ENCODE measurements around the gene XRN1.
"Not testable (repeated sequence)": the region's sequence is repeated elsewhere in the genome, so short reads cannot be mapped to it uniquely, and the experiment has no call there.

The XRN1 gene

DNA sequence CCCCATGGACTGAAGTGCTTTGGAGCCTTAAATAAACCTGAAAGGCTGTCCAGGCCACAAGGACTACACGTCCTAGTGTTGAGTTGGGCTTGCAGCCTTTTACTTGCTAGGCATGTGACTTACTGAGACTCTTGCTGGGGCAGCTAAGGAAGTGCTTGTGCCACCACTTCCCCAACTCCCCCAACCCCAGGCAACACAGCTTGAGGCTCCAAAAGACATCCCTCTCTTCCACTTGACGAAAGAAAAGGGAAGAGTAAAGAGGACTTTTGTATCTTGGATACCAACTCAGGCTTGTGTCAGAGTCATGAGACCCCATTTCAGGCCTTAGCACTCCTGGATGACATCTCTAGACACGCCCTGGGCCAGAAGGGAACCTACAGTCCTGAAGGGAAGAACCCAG lies 109.8 kb downstream of the XRN1 start:
- no peak for DNase-seq (ENCODE audit: extremely low read depth in 1 of 2, low read depth in 1 of 2)

DNA sequence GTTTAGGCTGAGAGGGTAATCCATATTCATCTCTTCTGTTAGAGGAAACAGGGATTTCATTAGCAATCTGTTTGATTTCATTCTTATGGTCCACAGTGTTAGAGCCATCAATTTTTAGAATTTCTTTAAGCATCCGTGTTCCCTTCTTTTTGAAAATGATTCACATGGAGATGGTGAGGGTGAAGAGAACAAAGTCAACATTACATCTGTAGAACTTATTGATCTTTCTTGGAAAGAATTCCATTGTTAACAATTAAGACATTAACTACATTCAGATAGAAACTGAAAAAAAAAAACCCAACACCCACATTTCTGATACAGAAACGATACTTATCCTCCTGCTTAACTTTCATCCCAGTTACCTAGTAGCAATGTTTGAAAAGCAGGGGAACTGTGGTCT lies 115.4 kb downstream of the XRN1 start:
- DNase-seq (ENCODE audit: extremely low read depth in 1 of 2, low read depth in 1 of 2) = no peak

DNA sequence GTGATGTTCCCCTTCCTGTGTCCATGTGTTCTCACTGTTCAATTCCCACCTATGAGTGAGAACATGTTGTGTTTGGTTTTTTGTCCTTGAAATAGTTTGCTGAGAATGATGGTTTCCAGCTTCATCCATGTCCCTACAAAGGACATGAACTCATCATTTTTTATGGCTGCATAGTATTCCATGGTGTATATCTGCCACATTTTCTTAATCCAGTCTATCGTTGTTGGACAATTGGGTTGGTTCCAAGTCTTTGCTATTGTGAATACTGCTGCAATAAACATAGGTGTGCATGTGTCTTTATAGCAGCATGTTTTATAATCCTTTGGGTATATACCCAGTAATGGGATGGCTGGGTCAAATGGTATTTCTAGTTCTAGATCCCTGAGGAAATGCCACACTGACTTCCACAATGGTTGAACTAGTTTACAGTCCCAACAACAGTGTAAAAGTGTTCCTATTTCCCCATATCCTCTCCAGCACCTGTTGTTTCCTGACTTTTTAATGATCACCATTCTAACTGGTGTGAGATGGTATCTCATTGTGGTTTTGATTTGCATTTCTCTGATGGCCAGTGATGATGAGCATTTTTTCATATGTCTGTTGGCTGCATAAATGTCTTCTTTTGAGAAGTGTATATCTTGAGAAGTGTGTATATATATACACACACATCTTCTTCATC lies 123.4 kb downstream of the XRN1 start:
- not testable (repeated sequence) for DNase-seq (ENCODE audit: extremely low read depth in 1 of 2, low read depth in 1 of 2)

DNA sequence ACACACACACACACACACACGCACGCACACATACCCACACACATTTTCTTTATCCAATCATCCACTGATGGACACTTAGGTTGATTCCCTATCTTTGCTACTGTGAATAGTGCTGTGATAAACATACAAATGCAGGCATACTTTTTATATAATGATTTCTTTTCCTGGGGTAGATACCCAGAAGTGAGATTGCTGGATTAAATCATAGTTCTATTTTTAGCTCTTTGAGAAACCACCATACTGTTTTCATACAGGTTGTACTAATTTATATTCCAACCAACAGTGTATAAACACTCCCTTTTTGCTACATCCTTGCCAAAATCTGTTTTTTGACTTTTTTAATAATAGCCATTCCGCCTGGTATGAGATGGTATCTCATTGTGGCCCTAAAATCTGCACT lies 127.9 kb downstream of the XRN1 start:
- DNase-seq (ENCODE audit: extremely low read depth in 1 of 2, low read depth in 1 of 2) = no peak

DNA sequence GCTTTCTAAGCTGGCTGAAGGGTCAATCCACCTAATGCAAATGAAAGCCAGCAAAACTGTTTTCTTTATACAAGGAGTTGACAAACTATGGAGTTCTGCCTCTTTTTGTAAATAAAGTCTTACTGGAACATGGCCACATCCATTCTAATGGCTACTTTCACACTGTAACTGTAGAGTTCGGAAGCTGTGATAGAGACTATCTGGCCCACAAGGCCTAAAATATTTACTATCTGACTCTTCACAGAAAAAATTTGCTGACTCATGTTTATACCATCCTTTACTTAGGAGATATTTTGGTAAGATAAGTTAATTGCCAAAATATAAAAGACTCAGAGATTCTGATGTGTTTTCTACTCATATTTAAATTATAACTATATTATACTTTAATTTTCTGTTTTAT lies 128.7 kb downstream of the XRN1 start:
- DNase-seq (ENCODE audit: extremely low read depth in 1 of 2, low read depth in 1 of 2) = no peak

DNA sequence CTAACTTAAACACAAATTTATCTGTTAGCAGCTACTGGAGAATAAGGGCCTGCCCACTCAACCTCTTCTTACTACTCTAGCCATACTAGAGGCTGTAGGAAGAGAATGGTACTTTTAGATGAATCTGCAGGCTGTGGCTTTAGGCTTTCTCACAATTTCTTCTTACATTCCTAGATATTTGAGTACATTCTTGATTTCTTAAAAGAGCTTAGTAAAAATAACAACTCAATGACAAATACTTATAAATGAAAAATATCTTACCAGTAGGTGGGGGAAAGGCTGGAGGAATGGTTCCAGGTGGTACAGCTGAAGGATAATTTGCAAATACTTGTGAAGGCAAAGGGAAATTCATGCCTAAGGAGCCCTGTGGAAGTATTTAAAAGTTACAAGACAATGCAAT lies 129.5 kb downstream of the XRN1 start:
- DNase-seq (ENCODE audit: extremely low read depth in 1 of 2, low read depth in 1 of 2) = no peak

DNA sequence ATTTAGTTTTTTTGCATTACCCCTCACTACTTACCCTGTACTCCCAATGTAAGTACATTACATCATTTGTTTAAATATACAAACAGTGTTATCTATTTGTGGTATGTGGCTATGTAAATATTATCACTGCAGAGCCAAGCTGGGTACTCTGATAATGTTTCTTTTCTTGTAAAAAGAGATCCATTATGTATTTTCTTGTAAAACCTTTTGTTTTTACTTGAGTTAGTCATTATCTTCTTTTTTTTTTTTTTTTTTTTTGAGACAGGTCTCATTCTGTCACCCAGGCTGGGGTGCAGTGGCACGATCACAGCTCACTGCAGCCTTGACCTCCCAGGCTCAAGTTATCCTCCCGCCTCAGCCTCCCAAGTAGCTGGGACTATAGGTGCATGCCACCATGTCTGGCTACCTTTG lies 131.9 kb downstream of the XRN1 start:
- not testable (repeated sequence) for DNase-seq (ENCODE audit: extremely low read depth in 1 of 2, low read depth in 1 of 2)

DNA sequence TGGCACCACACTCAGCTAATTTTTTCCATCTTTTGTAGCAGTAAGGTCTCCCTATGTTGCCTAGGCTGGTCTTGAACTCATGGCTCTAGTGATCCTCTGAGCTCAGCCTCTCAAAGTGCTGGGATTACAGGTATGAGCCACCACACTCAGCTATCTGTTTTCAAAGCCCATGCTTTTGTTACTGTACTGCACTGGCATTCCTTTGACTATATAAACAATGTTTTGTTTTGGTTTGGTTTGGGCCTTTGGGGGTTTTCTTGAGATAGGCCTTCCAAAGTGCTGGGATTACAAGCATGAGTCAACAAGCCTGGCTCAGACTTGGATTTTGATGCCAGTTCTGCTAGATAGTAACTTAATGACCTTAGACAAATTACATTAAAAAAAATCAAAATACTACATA lies 132.8 kb downstream of the XRN1 start:
- DNase-seq (ENCODE audit: extremely low read depth in 1 of 2, low read depth in 1 of 2) = no peak

DNA sequence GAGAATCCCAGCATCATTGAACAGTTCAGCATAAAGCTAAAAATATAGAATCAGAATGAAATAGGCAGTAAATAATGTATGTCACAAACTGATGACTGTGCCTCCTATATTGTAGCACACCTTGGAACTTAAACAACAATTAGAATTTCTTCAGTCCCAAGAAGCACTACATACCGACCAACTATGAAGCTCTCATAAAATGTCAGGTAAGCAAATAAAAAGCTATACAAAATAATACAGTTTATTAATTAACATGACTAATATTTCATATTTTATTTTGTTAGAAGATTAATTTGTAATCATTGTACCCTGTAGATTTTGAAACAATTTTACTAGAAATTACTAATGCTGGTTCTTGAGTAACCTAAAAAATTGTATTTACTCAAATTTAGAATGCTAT lies 137.4 kb downstream of the XRN1 start:
- no peak for DNase-seq (ENCODE audit: extremely low read depth in 1 of 2, low read depth in 1 of 2)

DNA sequence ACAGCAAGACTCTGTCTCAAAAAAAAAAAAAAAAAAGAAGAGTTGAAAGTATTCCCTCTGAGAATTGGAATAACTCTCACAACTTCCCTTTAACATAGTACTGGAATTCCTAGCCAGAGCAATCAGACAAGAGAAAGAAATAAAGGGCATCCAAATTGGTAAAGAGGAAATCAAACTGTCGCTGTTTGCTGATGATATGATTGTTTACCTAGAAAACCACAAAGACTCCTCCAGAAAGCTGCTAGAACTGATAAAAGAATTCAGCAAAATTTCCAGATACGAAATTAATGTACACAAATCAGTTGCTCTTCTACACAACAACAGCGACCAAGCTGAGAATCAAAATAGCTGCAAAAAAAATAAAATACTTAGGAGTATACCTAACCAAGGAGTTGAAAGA lies 145.0 kb downstream of the XRN1 start:
- not testable (repeated sequence) for DNase-seq (ENCODE audit: extremely low read depth in 1 of 2, low read depth in 1 of 2)

DNA sequence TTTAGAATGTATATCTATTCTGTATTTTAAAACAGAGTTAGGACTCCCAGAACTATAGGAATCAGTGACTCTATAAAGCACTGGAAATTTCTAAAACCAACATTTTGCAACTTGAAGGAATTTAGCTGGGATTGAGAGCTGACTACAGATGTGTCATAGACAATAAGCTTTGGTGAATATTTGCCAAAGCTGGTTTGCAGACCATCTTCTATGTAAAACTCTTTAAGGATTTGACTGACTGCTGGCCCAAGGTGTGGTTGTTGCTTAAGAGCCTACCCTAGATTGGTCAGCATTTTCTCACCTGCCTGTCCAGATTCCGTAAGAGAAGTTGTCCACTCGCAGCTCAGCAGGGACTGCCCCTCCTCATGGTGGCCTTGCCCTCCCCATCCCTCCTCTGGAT lies 149.2 kb downstream of the XRN1 start:
- DNase-seq (ENCODE audit: extremely low read depth in 1 of 2, low read depth in 1 of 2) = no peak

DNA sequence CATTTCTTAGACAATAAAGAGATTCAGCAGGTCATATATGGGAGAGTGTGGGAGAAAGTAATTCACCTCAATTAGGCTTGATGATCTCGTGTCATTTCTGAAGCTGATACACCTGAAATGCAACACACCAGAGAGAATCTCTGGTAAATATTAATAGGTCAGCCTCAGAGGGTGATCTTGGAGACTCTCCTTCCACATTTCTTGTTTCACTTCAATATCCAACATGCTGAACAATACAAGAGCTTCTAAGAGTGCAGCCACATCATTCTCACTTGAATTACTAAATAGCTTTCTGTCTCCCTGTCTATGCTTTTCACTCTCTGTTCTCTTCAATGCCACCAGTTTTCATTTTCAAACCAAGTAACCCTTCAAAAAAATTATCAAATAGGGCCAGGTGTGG lies 151.3 kb downstream of the XRN1 start:
- DNase-seq (ENCODE audit: extremely low read depth in 1 of 2, low read depth in 1 of 2) = no peak

DNA sequence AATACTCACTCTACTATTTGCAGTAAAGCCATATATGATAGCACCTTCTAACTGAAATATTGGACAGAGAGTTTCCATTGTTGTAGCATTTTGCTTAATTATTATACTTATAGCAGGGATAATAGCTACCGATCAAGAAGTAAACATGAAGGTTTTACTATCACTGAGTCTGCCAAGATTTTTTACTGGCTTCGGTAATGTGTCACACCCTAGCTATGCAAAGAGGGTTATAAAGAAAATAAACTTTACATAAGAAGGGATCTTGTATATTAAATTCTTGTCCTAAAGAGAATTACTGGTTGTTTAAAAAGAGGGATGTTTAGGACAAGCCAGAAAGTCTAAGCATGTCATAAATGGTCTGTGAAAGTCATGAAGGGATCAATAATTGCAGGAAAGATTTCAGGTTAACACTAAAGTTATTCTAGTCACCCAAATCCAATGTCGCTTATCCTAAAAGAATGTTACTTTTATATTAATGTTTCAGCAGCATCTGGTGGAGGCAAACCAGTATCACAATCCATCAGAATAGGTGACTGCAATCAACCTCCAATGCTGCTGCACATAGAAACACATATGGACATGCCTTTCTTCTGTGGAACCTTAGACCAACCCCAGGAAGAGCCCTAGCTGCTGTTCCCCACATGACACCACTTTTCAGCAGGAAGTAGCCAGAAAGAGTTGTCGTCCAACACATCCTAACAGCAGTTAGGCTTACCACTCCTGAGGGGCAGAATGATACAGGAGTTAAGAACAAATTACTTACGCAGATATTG lies 159.8 kb downstream of the XRN1 start:
- DNase-seq (ENCODE audit: extremely low read depth in 1 of 2, low read depth in 1 of 2) = no peak

DNA sequence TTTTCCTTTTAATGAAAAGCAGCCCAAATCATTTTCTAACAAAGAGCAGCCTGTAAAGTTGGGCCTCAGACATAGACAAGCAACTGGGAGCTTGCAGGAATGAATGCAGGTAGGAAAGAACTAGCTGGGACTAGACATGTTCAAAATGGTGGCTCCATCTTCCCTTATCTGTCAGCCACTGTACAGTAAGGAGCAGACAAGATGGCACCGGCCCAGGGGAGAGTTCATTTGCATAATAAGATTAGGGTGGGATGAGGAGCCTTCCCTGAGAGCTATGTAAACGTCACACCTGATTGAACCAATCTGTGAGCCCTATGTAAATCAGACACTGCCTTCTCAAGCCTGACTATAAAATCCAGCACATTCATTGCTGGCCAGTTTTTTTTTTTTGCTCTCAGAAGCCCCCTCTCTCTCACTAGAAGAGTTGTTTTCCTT lies 162.7 kb downstream of the XRN1 start:
- no peak for DNase-seq (ENCODE audit: extremely low read depth in 1 of 2, low read depth in 1 of 2)

DNA sequence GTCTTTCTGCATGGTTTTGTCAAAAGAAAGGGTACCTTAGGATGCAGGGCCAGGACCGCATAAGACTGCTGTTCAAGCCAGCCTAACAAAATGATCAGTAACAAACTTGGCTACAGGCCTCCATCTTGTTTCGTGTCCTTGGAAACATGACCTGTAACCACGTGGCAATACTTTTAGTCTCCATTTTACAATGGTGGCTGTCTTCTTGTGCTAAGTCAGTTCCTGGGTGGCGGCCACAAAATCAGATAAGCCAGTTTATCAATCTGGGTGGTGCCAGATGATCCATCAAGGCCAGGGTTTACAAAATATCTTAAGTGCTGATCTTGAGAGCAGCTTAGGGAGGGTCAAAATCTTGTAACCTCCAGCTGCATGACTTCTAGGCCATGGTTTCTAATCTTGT lies 165.3 kb downstream of the XRN1 start:
- DNase-seq (ENCODE audit: extremely low read depth in 1 of 2, low read depth in 1 of 2) = no peak

DNA sequence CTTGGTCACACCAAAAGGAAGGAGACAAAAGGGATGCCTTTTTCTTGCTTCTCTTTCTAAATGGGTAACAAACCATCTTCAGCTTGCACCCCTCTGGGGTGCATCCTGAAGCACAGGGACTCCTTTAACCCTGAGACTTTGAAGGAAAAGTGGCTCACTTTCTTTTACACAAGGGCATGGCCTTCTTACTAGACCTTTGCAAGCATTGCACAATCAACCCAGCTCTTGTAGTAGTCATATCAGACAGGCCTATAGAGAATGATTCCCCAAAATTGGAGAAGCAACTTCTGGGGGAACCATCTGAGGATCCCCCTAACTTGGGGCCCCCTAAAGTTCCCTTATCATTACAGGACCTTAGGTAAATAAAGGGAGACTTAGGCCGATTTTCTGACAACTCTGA lies 166.4 kb downstream of the XRN1 start:
- no peak for DNase-seq (ENCODE audit: extremely low read depth in 1 of 2, low read depth in 1 of 2)

DNA sequence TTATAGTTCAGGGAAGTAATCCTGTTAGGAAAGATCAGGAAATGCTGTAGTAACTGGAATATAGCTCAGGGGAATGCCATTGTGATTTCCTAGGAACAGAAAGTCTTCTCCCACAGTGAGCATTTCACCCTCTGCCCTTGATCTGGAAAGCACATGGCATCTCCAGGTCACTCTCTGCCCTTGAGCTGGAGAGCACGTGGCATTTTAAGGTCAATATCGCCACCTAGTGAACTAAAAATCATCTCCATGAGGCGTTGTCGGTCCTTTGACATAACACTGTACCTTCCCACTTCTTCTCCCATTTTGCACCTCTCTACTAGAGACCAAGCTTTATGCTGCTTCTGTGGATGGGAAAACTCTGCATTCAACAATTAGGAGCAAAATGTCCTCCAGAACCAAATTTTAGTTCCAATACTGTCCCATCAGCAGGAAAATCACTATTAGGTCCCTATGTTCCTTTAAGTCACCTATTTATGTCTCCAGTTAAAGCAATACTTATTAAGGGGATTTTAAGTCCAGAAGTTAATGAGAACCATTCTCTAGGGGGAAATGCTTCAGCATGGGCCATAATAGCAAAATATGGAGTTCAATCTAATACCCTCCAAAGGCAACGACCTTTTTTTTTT lies 167.8 kb downstream of the XRN1 start:
- no peak for DNase-seq (ENCODE audit: extremely low read depth in 1 of 2, low read depth in 1 of 2)

DNA sequence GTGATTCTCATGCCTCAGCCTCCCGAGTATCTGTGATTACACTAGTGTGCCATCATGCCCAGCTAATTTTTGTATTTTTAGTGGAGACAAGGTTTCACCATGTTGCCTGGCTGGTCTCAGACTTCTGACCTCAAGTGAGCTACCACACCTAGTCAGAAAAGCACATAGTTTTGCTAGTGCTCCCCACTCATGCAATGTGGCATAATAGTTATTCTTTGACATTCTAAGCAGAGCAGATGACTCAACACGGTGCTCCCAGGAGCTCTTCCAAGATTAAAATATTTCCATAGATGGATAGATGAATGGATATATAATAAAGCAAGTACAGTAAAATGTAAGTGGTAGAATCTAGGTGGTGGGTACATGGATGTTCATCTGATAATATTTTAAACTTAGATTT lies 169.4 kb downstream of the XRN1 start:
- DNase-seq (ENCODE audit: extremely low read depth in 1 of 2, low read depth in 1 of 2) = no peak

DNA sequence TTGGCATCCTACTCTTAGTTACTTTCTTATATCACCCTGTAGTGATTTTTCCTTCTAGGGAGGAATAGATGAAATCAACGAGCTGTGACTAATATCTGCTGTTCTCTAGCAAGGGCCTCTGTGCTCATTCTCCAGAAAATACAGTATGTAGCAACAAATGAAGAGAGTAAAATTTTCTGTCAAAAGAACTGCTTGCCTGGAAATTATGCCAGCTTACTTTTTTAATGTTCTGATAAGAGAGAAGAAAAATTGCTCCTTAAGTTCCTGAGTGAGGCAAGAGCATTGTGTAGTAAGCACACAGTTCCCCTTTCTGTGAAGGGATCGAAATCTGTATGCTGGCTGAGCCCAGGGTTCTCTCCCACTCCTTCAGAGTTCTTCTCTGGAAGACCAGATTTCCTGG lies 171.1 kb downstream of the XRN1 start:
- DNase-seq (ENCODE audit: extremely low read depth in 1 of 2, low read depth in 1 of 2) = no peak

DNA sequence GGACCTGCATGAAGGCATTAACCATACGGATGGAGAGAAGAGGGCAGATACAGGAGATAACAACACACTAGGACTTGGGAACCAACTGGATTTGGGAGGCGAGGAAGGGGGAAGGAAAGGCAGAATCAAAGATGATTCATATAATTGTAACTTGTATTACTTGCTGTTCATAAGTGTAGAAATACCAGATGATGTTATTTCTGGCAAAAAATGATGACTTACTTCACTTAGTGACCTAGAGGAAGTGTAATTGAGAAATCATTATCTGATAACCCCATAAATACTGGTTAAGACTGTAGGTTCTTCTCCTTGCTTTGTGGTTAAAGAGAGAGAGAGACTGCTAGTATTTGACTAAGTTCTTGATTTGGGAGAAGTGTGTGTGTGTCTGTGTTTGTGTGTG lies 172.0 kb downstream of the XRN1 start:
- no peak for DNase-seq (ENCODE audit: extremely low read depth in 1 of 2, low read depth in 1 of 2)

DNA sequence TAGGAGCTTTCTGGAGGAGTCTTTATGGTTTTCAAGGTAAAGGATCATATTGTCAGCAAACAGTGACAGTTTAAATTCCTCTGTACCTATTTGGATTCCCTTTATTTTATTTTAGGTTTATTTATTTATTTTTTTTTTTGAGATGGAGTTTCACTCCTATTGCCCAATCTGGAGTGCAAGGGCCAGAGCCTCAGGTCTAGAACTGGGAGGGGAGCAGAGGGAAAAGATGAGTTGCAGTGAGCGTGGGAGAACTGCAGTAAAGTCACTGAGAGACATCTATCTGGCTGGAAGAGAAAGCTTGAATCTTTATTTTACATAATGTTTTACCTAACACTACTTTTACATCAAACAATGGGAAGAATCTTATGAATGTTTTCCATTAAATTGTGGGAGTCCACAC lies 172.9 kb downstream of the XRN1 start:
- DNase-seq (ENCODE audit: extremely low read depth in 1 of 2, low read depth in 1 of 2) = no peak

DNA sequence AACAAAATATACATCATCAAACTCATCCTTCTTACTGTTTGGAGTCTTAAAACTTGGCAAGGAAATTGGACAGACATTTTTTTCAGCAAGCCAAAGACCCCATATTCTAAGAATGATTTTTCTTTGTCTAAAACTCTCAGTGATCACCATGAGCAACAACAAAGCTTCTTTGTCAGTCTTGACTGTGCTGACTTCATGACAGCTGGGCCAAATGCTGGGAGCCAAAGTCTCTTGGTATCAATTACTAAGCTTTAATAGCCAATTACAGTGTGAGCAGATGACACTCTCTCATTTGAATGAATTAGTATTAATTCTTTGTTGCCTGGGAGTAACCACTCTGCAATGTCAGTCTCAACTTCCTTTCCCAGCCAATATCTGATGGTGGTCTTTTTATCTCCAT lies 174.3 kb downstream of the XRN1 start:
- DNase-seq (ENCODE audit: extremely low read depth in 1 of 2, low read depth in 1 of 2) = no peak

All from stimulated activated CD8-positive, alpha-beta memory T cell treated with anti-CD3 and anti-CD28 coated beads, Interleukin-7, amount 100 ng/mL, for 48 hours (primary cell).